HEK293 (cell line): Measurements from ENCODE around the gene ATP5MC3.
A peak's percentile ranks its signal among the peaks of the same experiment; 100 is the strongest.

Experiments used
- CTCF ChIA-PET: fragments of 350-600 bp; formaldehyde crosslinking; extraction: SDS; loops from one replicate; lab custom pipeline; 2021; ENCODE audit warnings: antibody characterized with exemption; lab: Yijun Ruan, JAX
- POLR2A ChIA-PET: fragments of 300-600 bp; formaldehyde crosslinking; extraction: SDS; loops from one replicate; lab custom pipeline; 2020; ENCODE audit warnings: antibody characterized with exemption, inconsistent platforms; lab: Yijun Ruan, JAX
- H3K27ac ChIP-seq: fragments of 200-500 bp; sonication (Bioruptor generic); 2 replicates; pipeline ENCODE4 v1.5.1; 2014; ENCODE audit warnings: low read depth, low read length, control low read depth, inconsistent platforms; ENCODE audit errors: extremely low read depth
- H3K36me3 ChIP-seq, 2 experiments: fragments of 200-500 bp in 1 of 2; sonication (Bioruptor generic) in 1 of 2; 1 replicate in 1 of 2; 2 replicates in 1 of 2; pipeline ENCODE4 v1.5.1; 2014 to 2017; ENCODE audit warnings: inconsistent platforms in 2 of 2, low read length in 2 of 2; ENCODE audit not compliant: control insufficient read depth in 2 of 2, insufficient read depth in 1 of 2
- H3K4me1 ChIP-seq: fragments of 200-500 bp; sonication (Bioruptor generic); 2 replicates; pipeline ENCODE4 v1.5.1; 2014; ENCODE audit warnings: mild to moderate bottlenecking, low read length, inconsistent platforms; ENCODE audit not compliant: control insufficient read depth, insufficient read depth
- H3K4me3 ChIP-seq: 2 replicates; pipeline ENCODE4 v1.5.1; 2011; ENCODE audit warnings: low read depth, mild to moderate bottlenecking, control low read depth, low read length, moderate library complexity
- H3K9me3 ChIP-seq: fragments of 200-500 bp; sonication (Bioruptor generic); 2 replicates; pipeline ENCODE4 v1.5.1; 2014; ENCODE audit warnings: low read depth, low read length, inconsistent platforms; ENCODE audit not compliant: control insufficient read depth, insufficient read depth
- FEZF1 ChIP-seq: fragments of 450-650 bp; formaldehyde crosslinking; IDR thresholded peaks from 2 replicates; pipeline ENCODE4 v1.5.1; 2016; ENCODE audit warnings: missing biosample characterization, missing genetic modification characterization
- GLI4 ChIP-seq: fragments of 450-650 bp; formaldehyde crosslinking; IDR thresholded peaks from 2 replicates; pipeline ENCODE4 v1.5.1; 2016; ENCODE audit warnings: missing biosample characterization, missing genetic modification characterization
- MYNN ChIP-seq: fragments of 450-650 bp; formaldehyde crosslinking; IDR thresholded peaks from 2 replicates; pipeline ENCODE4 v1.5.1; 2016; ENCODE audit warnings: missing biosample characterization, missing genetic modification characterization, borderline replicate concordance
- PRDM1 ChIP-seq: fragments of 450-650 bp; formaldehyde crosslinking; IDR thresholded peaks from 2 replicates; pipeline ENCODE4; 2016; ENCODE audit warnings: missing biosample characterization, missing genetic modification characterization
- SCRT1 ChIP-seq: fragments of 450-650 bp; formaldehyde crosslinking; IDR thresholded peaks from 2 replicates; pipeline ENCODE4 v1.5.1; 2016; ENCODE audit warnings: missing biosample characterization, missing genetic modification characterization, borderline replicate concordance
- SCRT2 ChIP-seq: fragments of 450-650 bp; formaldehyde crosslinking; IDR thresholded peaks from 2 replicates; pipeline ENCODE4 v1.5.1; 2016; ENCODE audit warnings: missing biosample characterization, missing genetic modification characterization
- SETDB1 ChIP-seq: IDR thresholded peaks from one replicate; pipeline ENCODE4 v1.6.1; 2017; ENCODE audit warnings: mild to moderate bottlenecking, low read length, moderate library complexity, mixed read lengths; ENCODE audit not compliant: insufficient read length
- SP3 ChIP-seq: fragments of 450-650 bp; formaldehyde crosslinking; IDR thresholded peaks from 2 replicates; pipeline ENCODE4 v1.5.1; 2016; ENCODE audit warnings: missing biosample characterization, missing genetic modification characterization
- ZBTB21 ChIP-seq: fragments of 450-650 bp; formaldehyde crosslinking; IDR thresholded peaks from 2 replicates; pipeline ENCODE4 v1.5.1; 2017; ENCODE audit warnings: missing biosample characterization, missing genetic modification characterization
- ZIC2 ChIP-seq: fragments of 450-650 bp; formaldehyde crosslinking; IDR thresholded peaks from 2 replicates; pipeline ENCODE4 v1.5.1; 2016; ENCODE audit warnings: missing biosample characterization, missing genetic modification characterization
- ZNF112 ChIP-seq: fragments of 450-650 bp; formaldehyde crosslinking; IDR thresholded peaks from 2 replicates; pipeline ENCODE4 v1.5.0; 2017; ENCODE audit warnings: missing biosample characterization, missing genetic modification characterization
- ZNF114 ChIP-seq: fragments of 450-650 bp; formaldehyde crosslinking; IDR thresholded peaks from 2 replicates; pipeline ENCODE4 v1.5.0; 2017; ENCODE audit warnings: missing biosample characterization, missing genetic modification characterization
- ZNF202 ChIP-seq: fragments of 450-650 bp; formaldehyde crosslinking; IDR thresholded peaks from 2 replicates; pipeline ENCODE4 v1.5.1; 2016; ENCODE audit warnings: missing biosample characterization, missing genetic modification characterization, borderline replicate concordance
- ZNF221 ChIP-seq: fragments of 450-650 bp; formaldehyde crosslinking; IDR thresholded peaks from 2 replicates; pipeline ENCODE4 v1.5.1; 2017; ENCODE audit warnings: missing biosample characterization, missing genetic modification characterization, borderline replicate concordance
- ZNF239 ChIP-seq: fragments of 450-650 bp; formaldehyde crosslinking; IDR thresholded peaks from 2 replicates; pipeline ENCODE4 v1.5.1; 2016; ENCODE audit warnings: missing biosample characterization, missing genetic modification characterization
- ZNF274 ChIP-seq, 2 experiments: fragments of 200-500 bp in 1 of 2; fragments of 450-650 bp in 1 of 2; sonication (Bioruptor generic) in 1 of 2; formaldehyde crosslinking in 1 of 2; IDR thresholded peaks; 2 replicates each; pipeline versions ENCODE4 v1.5.1 to v1.6.1; 2014 to 2016; ENCODE audit warnings: borderline replicate concordance in 1 of 2, inconsistent platforms in 1 of 2, low read length in 1 of 2, missing biosample characterization in 1 of 2, missing genetic modification characterization in 1 of 2
- ZNF324 ChIP-seq: fragments of 450-650 bp; formaldehyde crosslinking; IDR thresholded peaks from 2 replicates; pipeline ENCODE4 v1.5.1; 2016; ENCODE audit warnings: missing biosample characterization, missing genetic modification characterization
- ZNF335 ChIP-seq: fragments of 450-650 bp; formaldehyde crosslinking; conservative IDR thresholded peaks from 2 replicates; pipeline ENCODE4 v1.5.1; 2016; ENCODE audit warnings: missing biosample characterization, missing genetic modification characterization
- ZNF341 ChIP-seq: fragments of 450-650 bp; formaldehyde crosslinking; IDR thresholded peaks from 2 replicates; pipeline ENCODE4; 2016; ENCODE audit warnings: low read depth, missing biosample characterization, missing genetic modification characterization
- ZNF416 ChIP-seq: fragments of 450-650 bp; formaldehyde crosslinking; IDR thresholded peaks from 2 replicates; pipeline ENCODE4 v1.5.1; 2016; ENCODE audit warnings: missing biosample characterization, missing genetic modification characterization
- ZNF549 ChIP-seq: fragments of 450-650 bp; IDR thresholded peaks from 2 replicates; pipeline ENCODE4 v1.5.1; 2018; ENCODE audit warnings: missing biosample characterization, missing genetic modification characterization, mild to moderate bottlenecking, inconsistent platforms, moderate library complexity
- ZNF558 ChIP-seq: fragments of 450-650 bp; formaldehyde crosslinking; IDR thresholded peaks from 2 replicates; pipeline ENCODE4 v1.5.1; 2016; ENCODE audit warnings: missing biosample characterization, missing genetic modification characterization
- ZNF596 ChIP-seq: fragments of 450-650 bp; IDR thresholded peaks from 2 replicates; pipeline ENCODE4 v1.5.0; 2018; ENCODE audit warnings: missing biosample characterization, mild to moderate bottlenecking, missing genetic modification characterization, moderate library complexity
- ZNF629 ChIP-seq: fragments of 450-650 bp; formaldehyde crosslinking; IDR thresholded peaks from 2 replicates; pipeline ENCODE4 v1.5.1; 2017; ENCODE audit warnings: missing biosample characterization, missing genetic modification characterization
- ZNF670 ChIP-seq: fragments of 450-650 bp; formaldehyde crosslinking; IDR thresholded peaks from 2 replicates; pipeline ENCODE4 v1.5.1; 2016; ENCODE audit warnings: missing biosample characterization, missing genetic modification characterization, low read depth
- ZNF785 ChIP-seq: fragments of 450-650 bp; formaldehyde crosslinking; IDR thresholded peaks from 2 replicates; pipeline ENCODE4 v1.5.1; 2016; ENCODE audit warnings: missing biosample characterization, missing genetic modification characterization
- ZNF792 ChIP-seq: fragments of 450-650 bp; formaldehyde crosslinking; IDR thresholded peaks from 2 replicates; pipeline ENCODE4 v1.5.1; 2016; ENCODE audit warnings: missing biosample characterization, missing genetic modification characterization
- ZNF830 ChIP-seq: fragments of 450-650 bp; IDR thresholded peaks from 2 replicates; pipeline ENCODE4 v1.5.0; 2018; ENCODE audit warnings: missing biosample characterization, missing genetic modification characterization, low read depth, mild to moderate bottlenecking, moderate library complexity
- TF ChIP-seq, protein P1 (sequence below): fragments of 450-650 bp; formaldehyde crosslinking; IDR thresholded peaks from 2 replicates; pipeline ENCODE4 v1.5.1; 2016; ENCODE audit warnings: missing biosample characterization, missing genetic modification characterization
- TF ChIP-seq, protein P2 (sequence below): fragments of 450-650 bp; formaldehyde crosslinking; IDR thresholded peaks from 2 replicates; pipeline ENCODE4 v1.5.1; 2016; ENCODE audit warnings: missing biosample characterization, missing genetic modification characterization

Gene ATP5MC3

DNA sequence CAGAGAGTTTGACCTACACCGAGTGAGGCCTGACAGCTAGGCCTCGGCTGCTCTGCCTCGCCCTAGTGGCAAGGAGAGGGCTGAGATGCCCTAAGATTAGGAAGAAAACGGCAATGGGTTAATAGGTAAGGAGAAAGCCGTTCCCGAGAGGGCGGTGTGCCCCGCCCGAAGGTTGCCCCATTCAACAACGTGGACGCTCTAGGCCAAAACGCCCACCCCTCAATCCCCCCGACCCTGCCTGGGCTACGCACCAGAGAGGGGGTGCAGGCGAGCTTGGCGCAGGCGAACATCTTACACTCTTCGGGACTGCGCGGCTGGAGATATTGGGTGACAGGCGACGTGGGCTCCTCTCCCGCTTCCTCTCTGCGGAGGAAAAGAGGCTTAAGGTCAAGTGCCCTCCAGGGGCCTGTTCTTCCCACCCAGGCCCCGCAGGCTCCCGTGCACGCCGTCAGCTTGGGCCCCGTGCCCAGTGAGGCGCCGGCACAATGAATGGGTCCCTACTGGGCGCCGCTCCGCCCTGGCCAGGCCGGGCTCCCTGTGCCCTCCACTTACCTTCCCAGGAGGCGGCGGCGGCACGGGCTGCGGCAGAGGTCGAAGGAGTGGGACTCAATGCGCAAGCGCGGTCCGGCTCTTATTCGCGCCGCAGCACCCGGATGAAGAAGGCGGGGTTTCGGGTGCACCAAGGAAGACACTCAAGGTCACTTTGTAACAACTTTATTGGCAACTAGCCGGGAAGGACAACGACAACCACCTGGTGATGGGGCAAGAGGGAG lies at the start of gene ATP5MC3:
TSS of gene ATP5MC3 (minus strand) at position 607 of the 773 bp plus-strand sequence. CDS start at position 290, 317 bp downstream.
- POLR2A ChIA-PET, result interaction anchor here (0.5 to 3.1 kb wide), 3 partner anchors 10 to 156 kb away, joined by 3 to 12 read pairs (median 4); partner anchors contain the start of gene ATF2
- H3K4me3 ChIP-seq, result peak within 1 kb of the TSS; percentile 85
- TF ChIP-seq ZNF202 (tag by site-specific recombination), result no peak
- TF ChIP-seq ZNF341, result no peak
- peak; percentile 97 for TF ChIP-seq SCRT2 (tag by site-specific recombination)
- TF ChIP-seq ZNF558 (tag by site-specific recombination), result no peak; the same call in 1 of the 2 replicates
- TF ChIP-seq SP3 (tag by site-specific recombination), result peak; percentile 57
- TF ChIP-seq ZNF324, result no peak
- TF ChIP-seq ZNF274 (IDR thresholded peaks at IDR 0.05; ENCODE audit: low read length), result no peak
- no peak for TF ChIP-seq ZNF274 (tag by site-specific recombination; IDR thresholded peaks at IDR 0.05; ENCODE audit: borderline replicate concordance)
- peak; percentile 93; the same call in 1 of the 2 replicates for TF ChIP-seq GLI4 (tag by site-specific recombination)
- no peak for TF ChIP-seq ZNF239 (tag by site-specific recombination)
- peak; percentile 63 for TF ChIP-seq ZNF335 (tag by site-specific recombination)
- no peak for TF ChIP-seq ZNF792 (tag by site-specific recombination)
- TF ChIP-seq, protein P1, sequence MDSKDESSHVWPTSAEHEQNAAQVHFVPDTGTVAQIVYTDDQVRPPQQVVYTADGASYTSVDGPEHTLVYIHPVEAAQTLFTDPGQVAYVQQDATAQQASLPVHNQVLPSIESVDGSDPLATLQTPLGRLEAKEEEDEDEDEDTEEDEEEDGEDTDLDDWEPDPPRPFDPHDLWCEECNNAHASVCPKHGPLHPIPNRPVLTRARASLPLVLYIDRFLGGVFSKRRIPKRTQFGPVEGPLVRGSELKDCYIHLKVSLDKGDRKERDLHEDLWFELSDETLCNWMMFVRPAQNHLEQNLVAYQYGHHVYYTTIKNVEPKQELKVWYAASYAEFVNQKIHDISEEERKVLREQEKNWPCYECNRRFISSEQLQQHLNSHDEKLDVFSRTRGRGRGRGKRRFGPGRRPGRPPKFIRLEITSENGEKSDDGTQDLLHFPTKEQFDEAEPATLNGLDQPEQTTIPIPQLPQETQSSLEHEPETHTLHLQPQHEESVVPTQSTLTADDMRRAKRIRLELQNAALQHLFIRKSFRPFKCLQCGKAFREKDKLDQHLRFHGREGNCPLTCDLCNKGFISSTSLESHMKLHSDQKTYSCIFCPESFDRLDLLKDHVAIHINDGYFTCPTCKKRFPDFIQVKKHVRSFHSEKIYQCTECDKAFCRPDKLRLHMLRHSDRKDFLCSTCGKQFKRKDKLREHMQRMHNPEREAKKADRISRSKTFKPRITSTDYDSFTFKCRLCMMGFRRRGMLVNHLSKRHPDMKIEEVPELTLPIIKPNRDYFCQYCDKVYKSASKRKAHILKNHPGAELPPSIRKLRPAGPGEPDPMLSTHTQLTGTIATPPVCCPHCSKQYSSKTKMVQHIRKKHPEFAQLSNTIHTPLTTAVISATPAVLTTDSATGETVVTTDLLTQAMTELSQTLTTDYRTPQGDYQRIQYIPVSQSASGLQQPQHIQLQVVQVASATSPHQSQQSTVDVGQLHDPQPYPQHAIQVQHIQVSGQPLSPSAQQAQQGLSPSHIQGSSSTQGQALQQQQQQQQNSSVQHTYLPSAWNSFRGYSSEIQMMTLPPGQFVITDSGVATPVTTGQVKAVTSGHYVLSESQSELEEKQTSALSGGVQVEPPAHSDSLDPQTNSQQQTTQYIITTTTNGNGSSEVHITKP (tag by site-specific recombination), result peak; percentile 62
- TF ChIP-seq ZNF114 (tag by site-specific recombination), result no peak
- peak; percentile 99 for TF ChIP-seq ZIC2 (tag by site-specific recombination)
- peak; percentile 56; the same call in 1 of the 2 replicates for TF ChIP-seq ZNF629
- no peak for TF ChIP-seq PRDM1 (tag by site-specific recombination)
- TF ChIP-seq ZBTB21 (tag by site-specific recombination), result no peak
- no peak for TF ChIP-seq ZNF112
- no peak for TF ChIP-seq ZNF596 (tag by site-specific recombination)
- no peak for TF ChIP-seq SETDB1
- no peak for TF ChIP-seq ZNF221 (tag by site-specific recombination)
- TF ChIP-seq SCRT1 (tag by site-specific recombination), result peak; percentile 84; the same call in 1 of the 2 replicates
- no peak for TF ChIP-seq ZNF785 (tag by site-specific recombination)
- TF ChIP-seq ZNF670, result no peak
- TF ChIP-seq MYNN (tag by site-specific recombination), result peak; percentile 55; the same call in 1 of the 2 replicates
- peak; percentile 33; the same call in 1 of the 2 replicates for TF ChIP-seq FEZF1 (tag by site-specific recombination)
- TF ChIP-seq, protein P2, sequence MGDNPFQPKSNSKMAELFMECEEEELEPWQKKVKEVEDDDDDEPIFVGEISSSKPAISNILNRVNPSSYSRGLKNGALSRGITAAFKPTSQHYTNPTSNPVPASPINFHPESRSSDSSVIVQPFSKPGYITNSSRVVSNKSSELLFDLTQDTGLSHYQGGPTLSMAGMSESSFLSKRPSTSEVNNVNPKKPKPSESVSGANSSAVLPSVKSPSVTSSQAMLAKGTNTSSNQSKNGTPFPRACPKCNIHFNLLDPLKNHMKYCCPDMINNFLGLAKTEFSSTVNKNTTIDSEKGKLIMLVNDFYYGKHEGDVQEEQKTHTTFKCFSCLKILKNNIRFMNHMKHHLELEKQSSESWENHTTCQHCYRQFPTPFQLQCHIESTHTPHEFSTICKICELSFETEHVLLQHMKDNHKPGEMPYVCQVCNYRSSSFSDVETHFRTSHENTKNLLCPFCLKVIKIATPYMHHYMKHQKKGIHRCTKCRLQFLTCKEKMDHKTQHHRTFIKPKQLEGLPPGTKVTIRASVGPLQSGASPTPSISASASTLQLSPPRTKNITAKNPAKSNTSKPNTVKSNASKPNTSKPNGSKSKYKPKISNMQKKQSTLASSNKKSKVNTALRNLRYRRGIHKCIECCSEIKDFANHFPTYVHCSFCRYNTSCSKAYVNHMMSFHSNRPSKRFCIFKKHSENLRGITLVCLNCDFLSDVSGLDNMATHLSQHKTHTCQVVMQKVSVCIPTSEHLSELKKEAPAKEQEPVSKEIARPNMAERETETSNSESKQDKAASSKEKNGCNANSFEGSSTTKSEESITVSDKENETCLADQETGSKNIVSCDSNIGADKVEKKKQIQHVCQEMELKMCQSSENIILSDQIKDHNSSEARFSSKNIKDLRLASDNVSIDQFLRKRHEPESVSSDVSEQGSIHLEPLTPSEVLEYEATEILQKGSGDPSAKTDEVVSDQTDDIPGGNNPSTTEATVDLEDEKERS (tag by site-specific recombination), result no peak
- TF ChIP-seq ZNF416 (tag by site-specific recombination), result no peak
- TF ChIP-seq ZNF549, result no peak
- no peak for TF ChIP-seq ZNF830 (tag by site-specific recombination)

More for the DNA sequence above, at the start of gene ATP5MC3:
- peak within 1 kb of the TSS; percentile 74 for H3K27ac ChIP-seq
- H3K36me3 ChIP-seq, result peaks cover 36 to 41% of the 10 kb centered on the region in 2 experiments
- H3K4me1 ChIP-seq, result no peaks in the 10 kb centered on the region
- no peaks in the 10 kb centered on the region for H3K9me3 ChIP-seq
- CTCF ChIA-PET, result interaction anchor here (1.2 kb wide), 1 partner anchor 70 kb away, joined by 3 read pairs; no protein-coding TSS in a partner anchor
